Measurements from ENCODE around the gene STON2. TPM values are rescaled to one million over a fixed set of nuclear protein-coding genes. Genes with fewer than 3 reads are reported as not detected.
A peak's percentile ranks its signal among the peaks of the same experiment; 100 is the strongest.

STON2 gene, protein sequence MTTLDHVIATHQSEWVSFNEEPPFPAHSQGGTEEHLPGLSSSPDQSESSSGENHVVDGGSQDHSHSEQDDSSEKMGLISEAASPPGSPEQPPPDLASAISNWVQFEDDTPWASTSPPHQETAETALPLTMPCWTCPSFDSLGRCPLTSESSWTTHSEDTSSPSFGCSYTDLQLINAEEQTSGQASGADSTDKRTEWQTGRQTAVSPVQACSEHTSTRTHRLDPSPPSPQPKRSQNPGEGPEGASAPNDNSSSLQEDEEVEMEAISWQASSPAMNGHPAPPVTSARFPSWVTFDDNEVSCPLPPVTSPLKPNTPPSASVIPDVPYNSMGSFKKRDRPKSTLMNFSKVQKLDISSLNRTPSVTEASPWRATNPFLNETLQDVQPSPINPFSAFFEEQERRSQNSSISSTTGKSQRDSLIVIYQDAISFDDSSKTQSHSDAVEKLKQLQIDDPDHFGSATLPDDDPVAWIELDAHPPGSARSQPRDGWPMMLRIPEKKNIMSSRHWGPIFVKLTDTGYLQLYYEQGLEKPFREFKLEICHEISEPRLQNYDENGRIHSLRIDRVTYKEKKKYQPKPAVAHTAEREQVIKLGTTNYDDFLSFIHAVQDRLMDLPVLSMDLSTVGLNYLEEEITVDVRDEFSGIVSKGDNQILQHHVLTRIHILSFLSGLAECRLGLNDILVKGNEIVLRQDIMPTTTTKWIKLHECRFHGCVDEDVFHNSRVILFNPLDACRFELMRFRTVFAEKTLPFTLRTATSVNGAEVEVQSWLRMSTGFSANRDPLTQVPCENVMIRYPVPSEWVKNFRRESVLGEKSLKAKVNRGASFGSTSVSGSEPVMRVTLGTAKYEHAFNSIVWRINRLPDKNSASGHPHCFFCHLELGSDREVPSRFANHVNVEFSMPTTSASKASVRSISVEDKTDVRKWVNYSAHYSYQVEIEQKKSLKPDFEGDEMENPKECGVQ
- total RNA-seq, result 10 to 100 TPM; 26.4 to 27.6 TPM
- polyA plus RNA-seq, result 1 to 10 TPM; 3.1 to 4.0 TPM
- long read RNA-seq, donor 1, partial matches to known transcripts, result 8 of 9 reads
- long read RNA-seq, donor 1, other reads (novel, unspliced or antisense), result 0 of 9 reads
- long read RNA-seq, donor 2, partial matches to known transcripts, result 0 of 2 reads
- long read RNA-seq, donor 2, other reads (novel, unspliced or antisense), result 0 of 2 reads
- long read RNA-seq, donor 3, partial matches to known transcripts, result 0 of 6 reads
- long read RNA-seq, donor 3, other reads (novel, unspliced or antisense), result 5 of 6 reads
- long read RNA-seq, donor 4, partial matches to known transcripts, result 0 of 13 reads
- long read RNA-seq, donor 4, other reads (novel, unspliced or antisense), result 12 of 13 reads
- long read RNA-seq, donor 5, partial matches to known transcripts, result 0 of 6 reads
- long read RNA-seq, donor 5, other reads (novel, unspliced or antisense), result 5 of 6 reads

- DNase-seq (peak in 2 of 3 donors; percentile 20), ATAC-seq (ENCODE audit: insufficient read depth, low FRiP score) (no peak)
- H3K27ac ChIP-seq (ENCODE audit: low read depth in 1 of 2, low read length in 1 of 2), result peak within 1 kb of the TSS in 1 of 2 donors; percentile 76
- peaks cover 0 to 3% (median 0%) of the 10 kb centered on the region in 5 donors for H3K4me1 ChIP-seq (ENCODE audit: control insufficient read depth in 5 of 5, insufficient read depth in 5 of 5, low read length in 5 of 5)
- 25 to 40% methylated on average over 5 of the region's 5 CpGs for WGBS, 2 donors
- TF ChIP-seq CTCF (IDR thresholded peaks at IDR 0.05; ENCODE audit: control extremely low read depth, extremely low read depth), result no peak
- no peak within 1 kb of the TSS for H3K4me3 ChIP-seq
- no peaks in the 10 kb centered on the region for H3K36me3 ChIP-seq (ENCODE audit: control insufficient read depth in 4 of 4, insufficient read depth in 4 of 4, low read length in 4 of 4)
- no peak within 1 kb of the TSS for H3K9ac ChIP-seq (ENCODE audit: insufficient read depth in 1 of 2, low read length in 2 of 2)
- no peaks in the 10 kb centered on the region for H3K27me3 ChIP-seq (ENCODE audit: control insufficient read depth in 3 of 3, insufficient read depth in 3 of 3, low read length in 2 of 3)
- H3K9me3 ChIP-seq (ENCODE audit: control insufficient read depth in 4 of 4, insufficient read depth in 3 of 4, low read length in 3 of 4), result no peaks in the 10 kb centered on the region
Observed at GRCh38 chr14:81400202-81400678, at the start of gene STON2. Gene STON2 (minus strand): TSS chr14:81400324. CDS start chr14:81398382, 1,942 bp downstream.

DNA sequence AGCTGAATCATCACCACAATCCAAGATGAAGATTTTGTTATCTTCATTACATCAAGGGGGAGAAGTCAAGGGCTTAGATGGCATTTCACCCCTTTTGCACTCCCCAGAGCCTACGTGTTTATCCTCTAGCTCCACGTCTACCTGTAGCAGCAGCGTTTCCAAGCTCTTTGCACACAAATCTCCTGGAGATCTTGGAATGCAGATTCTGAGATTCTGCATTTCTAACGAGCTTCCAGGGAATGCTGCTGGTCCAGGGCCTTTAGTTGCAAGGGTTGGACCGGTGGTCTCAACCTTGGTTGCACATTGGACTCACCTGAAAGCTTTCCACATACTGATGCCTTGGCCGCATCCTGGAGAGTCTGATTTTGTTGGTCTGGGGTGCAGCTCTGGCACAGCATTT is 49.5 kb upstream of the STON2 start:
- no peaks in the 10 kb centered on the region for H3K27me3 ChIP-seq (ENCODE audit: control insufficient read depth in 3 of 3, insufficient read depth in 3 of 3, low read length in 2 of 3)
- peaks cover 0 to 19% (median 9%) of the 10 kb centered on the region in 5 donors for H3K4me1 ChIP-seq (ENCODE audit: control insufficient read depth in 5 of 5, insufficient read depth in 5 of 5, low read length in 5 of 5)
- WGBS, 2 donors, result 69 to 71% methylated on average over 6 of the region's 6 CpGs
- no peak overlapping the region for H3K9ac ChIP-seq (ENCODE audit: insufficient read depth in 1 of 2, low read length in 2 of 2)
- H3K27ac ChIP-seq (ENCODE audit: low read depth in 1 of 2, low read length in 1 of 2), result no peak overlapping the region
- DNase-seq (no peak), ATAC-seq (ENCODE audit: insufficient read depth, low FRiP score) (no peak)
- H3K36me3 ChIP-seq (ENCODE audit: control insufficient read depth in 4 of 4, insufficient read depth in 4 of 4, low read length in 4 of 4), result no peaks in the 10 kb centered on the region
- no peak overlapping the region for H3K4me3 ChIP-seq
- TF ChIP-seq CTCF (IDR thresholded peaks at IDR 0.05; ENCODE audit: control extremely low read depth, extremely low read depth), result no peak
- no peaks in the 10 kb centered on the region for H3K9me3 ChIP-seq (ENCODE audit: control insufficient read depth in 4 of 4, insufficient read depth in 3 of 4, low read length in 3 of 4)

DNA sequence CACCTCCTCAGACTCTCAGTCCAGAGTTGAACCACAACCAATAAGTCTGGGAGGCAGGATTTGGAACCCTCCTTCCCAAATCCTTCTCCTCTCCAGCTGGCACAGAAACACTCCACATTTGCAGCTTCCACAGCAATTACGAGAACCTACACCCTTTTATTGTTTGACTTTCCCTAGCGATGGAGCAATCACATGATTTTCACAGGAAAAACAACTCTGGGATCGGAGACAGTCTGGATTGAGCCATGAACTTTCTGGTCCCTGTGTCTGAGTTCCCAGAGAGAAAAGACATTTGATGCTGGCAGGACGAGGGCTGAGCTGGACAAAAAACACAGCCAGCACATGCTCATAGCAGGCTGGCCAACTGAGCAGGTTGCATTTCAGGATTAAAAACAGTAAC is 49.0 kb upstream of the STON2 start:
- no peak for TF ChIP-seq CTCF (IDR thresholded peaks at IDR 0.05; ENCODE audit: control extremely low read depth, extremely low read depth)
- H3K27me3 ChIP-seq (ENCODE audit: control insufficient read depth in 3 of 3, insufficient read depth in 3 of 3, low read length in 2 of 3), result no peaks in the 10 kb centered on the region
- DNase-seq, result peak; percentile 29 to 65 (median 65)
- ATAC-seq (ENCODE audit: insufficient read depth, low FRiP score), result peak; percentile 12
- H3K36me3 ChIP-seq (ENCODE audit: control insufficient read depth in 4 of 4, insufficient read depth in 4 of 4, low read length in 4 of 4), result no peaks in the 10 kb centered on the region
- H3K27ac ChIP-seq (ENCODE audit: low read depth in 1 of 2, low read length in 1 of 2), result no peak overlapping the region
- no peaks in the 10 kb centered on the region for H3K9me3 ChIP-seq (ENCODE audit: control insufficient read depth in 4 of 4, insufficient read depth in 3 of 4, low read length in 3 of 4)
- H3K4me1 ChIP-seq (ENCODE audit: control insufficient read depth in 5 of 5, insufficient read depth in 5 of 5, low read length in 5 of 5), result peaks cover 0 to 19% (median 9%) of the 10 kb centered on the region in 5 donors
- no peak overlapping the region for H3K9ac ChIP-seq (ENCODE audit: insufficient read depth in 1 of 2, low read length in 2 of 2)
- no peak overlapping the region for H3K4me3 ChIP-seq
- WGBS, 2 donors, result 33 to 69% methylated on average over 4 of the region's 4 CpGs
